Stomach (tissue), 9 donors: Measurements from ENCODE around the gene ADI1. TPM values are rescaled to one million over a fixed set of nuclear protein-coding genes. Genes with fewer than 3 reads are reported as not detected.
"Not testable (repeated sequence)": the region's sequence is repeated elsewhere in the genome, so short reads cannot be mapped to it uniquely, and the experiment has no call there.

Source experiments
- DNase-seq, 2 donors: peaks; one replicate each; pipeline versions ENCODE4 v3.0.0 to v3.0.0-alpha.2; 2013 to 2019
- H3K27ac ChIP-seq, 5 donors: fragments of 200-600 bp in 4 of 5; sonication (generic) in 4 of 5; one replicate each; pipeline ENCODE4 v1.5.1; 2013 to 2019; ENCODE audit warnings: mild to moderate bottlenecking in 1 of 5, moderate library complexity in 1 of 5
- H3K27me3 ChIP-seq, 3 donors: fragments of 200-600 bp; sonication (generic); one replicate each; pipeline ENCODE4 v1.5.1; 2017 to 2019; ENCODE audit warnings: mixed run types in 1 of 3
- H3K36me3 ChIP-seq, 4 donors: fragments of 200-600 bp; sonication (generic); 1 replicate in 3 of 4; 2 replicates in 1 of 4; pipeline ENCODE4 v1.5.1; 2016 to 2019
- H3K4me1 ChIP-seq, 4 donors: fragments of 200-600 bp; sonication (generic); one replicate each; pipeline ENCODE4 v1.5.1; 2016 to 2019
- H3K4me3 ChIP-seq, 4 donors: fragments of 200-600 bp; sonication (generic) in 3 of 4; one replicate each; pipeline ENCODE4 v1.5.1; 2016 to 2019; ENCODE audit warnings: mild to moderate bottlenecking in 1 of 4
- H3K9me3 ChIP-seq, 4 donors: fragments of 200-600 bp; sonication (generic); one replicate each; pipeline ENCODE4 v1.5.1; 2016 to 2019
- EP300 ChIP-seq: sonication (generic); formaldehyde crosslinking; IDR thresholded peaks from one replicate; pipeline ENCODE4 v1.6.1; 2017; ENCODE audit warnings: antibody characterized with exemption
- POLR2A ChIP-seq, 4 donors: fragments of 450-650 bp; IDR thresholded peaks; one replicate each; pipeline ENCODE4 v1.6.1; 2016; ENCODE audit warnings: antibody characterized with exemption in 4 of 4, control low read depth in 2 of 4, mild to moderate bottlenecking in 1 of 4, moderate library complexity in 1 of 4
- POLR2AphosphoS5 ChIP-seq, 3 donors: sonication (generic); formaldehyde crosslinking; IDR thresholded peaks; one replicate each; pipeline ENCODE4 v1.6.1; 2016; ENCODE audit warnings: antibody characterized with exemption in 3 of 3
- WGBS, 5 donors: extraction: QIAGEN DNeasy Blood & Tissue Kit in 3 of 5; methylation state at CpG; one replicate each; pipeline versions ENCODE4 v1.1.5 to v1.1.7; 2013 to 2018; 5-methylcytosine and 5-hydroxymethylcytosine counted together
- intact Hi-C: fragments of 100-400 bp; cut with DNase I; formaldehyde crosslinking; loops from one replicate; pipeline ENCODE4 v1.15.1; 2023; ENCODE audit warnings: low total_unique reads
- polyA plus RNA-seq, 3 donors: library from polyadenylated mRNA; stranded (reverse); fragments of 200-250 nt; gene quantifications; one replicate each; pipeline ENCODE4 v1.2.3, GENCODE V29; 2013
- total RNA-seq, 5 donors: library from RNA; depleted of rRNA; stranded (reverse); fragments of >200 nt; gene quantifications; one replicate each; pipeline versions ENCODE4 v1.1.0 to v1.2.3, GENCODE V29; 2014 to 2016
- TF ChIP-seq, protein P1 (sequence below), 7 experiments: fragments of 450-650 bp in 4 of 7; fragments of 200-600 bp in 3 of 7; sonication (generic) in 3 of 7; IDR thresholded peaks; one replicate each; pipeline ENCODE4 v1.5.1; 2016 to 2019; ENCODE audit warnings: antibody characterized with exemption in 7 of 7, control low read depth in 2 of 7, mild to moderate bottlenecking in 1 of 7
- donor health status: healthy with polysubstance abuse.
- donor health status: Bipolar disorder and iron deficiency.
- donor health status: healthy.

The ADI1 gene
- total and polyA plus RNA-seq, 8 donors: 25.1 to 124 (median 67.5) TPM

DNA sequence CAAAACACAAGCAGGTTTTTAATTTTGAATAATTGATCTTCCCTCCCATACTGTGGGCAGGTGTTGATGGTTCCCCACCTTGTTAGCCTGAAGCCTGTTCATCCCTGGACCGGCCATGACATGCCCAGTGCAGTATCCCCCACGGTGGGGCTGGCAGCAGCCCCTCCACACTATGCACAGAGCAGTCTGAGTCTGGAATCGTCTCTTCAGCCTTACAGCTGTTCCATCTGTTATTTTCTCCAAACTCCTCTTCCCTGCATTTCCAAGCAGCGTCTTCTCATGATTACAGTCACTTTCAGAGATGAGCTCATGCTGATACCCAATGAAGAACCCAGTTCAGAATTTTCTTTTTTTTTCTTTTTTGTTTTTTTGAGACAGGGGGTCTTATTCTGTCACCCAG lies 68.2 kb downstream of the ADI1 start:
- intact Hi-C loops: no loop called here
- no peak for DNase-seq
- peaks cover 16 to 95% (median 87%) of the 10 kb centered on the region in 4 donors for H3K36me3 ChIP-seq
- H3K4me1 ChIP-seq: peaks cover 0 to 15% (median 3%) of the 10 kb centered on the region in 4 donors
- TF ChIP-seq POLR2AphosphoS5 (IDR thresholded peaks at IDR 0.05) (no peak), POLR2A (IDR thresholded peaks at IDR 0.05) (no peak), EP300 (no peak)
- TF ChIP-seq, protein P1, sequence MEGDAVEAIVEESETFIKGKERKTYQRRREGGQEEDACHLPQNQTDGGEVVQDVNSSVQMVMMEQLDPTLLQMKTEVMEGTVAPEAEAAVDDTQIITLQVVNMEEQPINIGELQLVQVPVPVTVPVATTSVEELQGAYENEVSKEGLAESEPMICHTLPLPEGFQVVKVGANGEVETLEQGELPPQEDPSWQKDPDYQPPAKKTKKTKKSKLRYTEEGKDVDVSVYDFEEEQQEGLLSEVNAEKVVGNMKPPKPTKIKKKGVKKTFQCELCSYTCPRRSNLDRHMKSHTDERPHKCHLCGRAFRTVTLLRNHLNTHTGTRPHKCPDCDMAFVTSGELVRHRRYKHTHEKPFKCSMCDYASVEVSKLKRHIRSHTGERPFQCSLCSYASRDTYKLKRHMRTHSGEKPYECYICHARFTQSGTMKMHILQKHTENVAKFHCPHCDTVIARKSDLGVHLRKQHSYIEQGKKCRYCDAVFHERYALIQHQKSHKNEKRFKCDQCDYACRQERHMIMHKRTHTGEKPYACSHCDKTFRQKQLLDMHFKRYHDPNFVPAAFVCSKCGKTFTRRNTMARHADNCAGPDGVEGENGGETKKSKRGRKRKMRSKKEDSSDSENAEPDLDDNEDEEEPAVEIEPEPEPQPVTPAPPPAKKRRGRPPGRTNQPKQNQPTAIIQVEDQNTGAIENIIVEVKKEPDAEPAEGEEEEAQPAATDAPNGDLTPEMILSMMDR (IDR thresholded peaks at IDR 0.05): no peak
- H3K27me3 ChIP-seq: no peaks in the 10 kb centered on the region
- 86 to 96% (median 94%) methylated on average over 4 of the region's 4 CpGs for WGBS, 5 donors
- no peak overlapping the region for H3K27ac ChIP-seq
- H3K9me3 ChIP-seq: no peaks in the 10 kb centered on the region
- H3K4me3 ChIP-seq: no peak overlapping the region

DNA sequence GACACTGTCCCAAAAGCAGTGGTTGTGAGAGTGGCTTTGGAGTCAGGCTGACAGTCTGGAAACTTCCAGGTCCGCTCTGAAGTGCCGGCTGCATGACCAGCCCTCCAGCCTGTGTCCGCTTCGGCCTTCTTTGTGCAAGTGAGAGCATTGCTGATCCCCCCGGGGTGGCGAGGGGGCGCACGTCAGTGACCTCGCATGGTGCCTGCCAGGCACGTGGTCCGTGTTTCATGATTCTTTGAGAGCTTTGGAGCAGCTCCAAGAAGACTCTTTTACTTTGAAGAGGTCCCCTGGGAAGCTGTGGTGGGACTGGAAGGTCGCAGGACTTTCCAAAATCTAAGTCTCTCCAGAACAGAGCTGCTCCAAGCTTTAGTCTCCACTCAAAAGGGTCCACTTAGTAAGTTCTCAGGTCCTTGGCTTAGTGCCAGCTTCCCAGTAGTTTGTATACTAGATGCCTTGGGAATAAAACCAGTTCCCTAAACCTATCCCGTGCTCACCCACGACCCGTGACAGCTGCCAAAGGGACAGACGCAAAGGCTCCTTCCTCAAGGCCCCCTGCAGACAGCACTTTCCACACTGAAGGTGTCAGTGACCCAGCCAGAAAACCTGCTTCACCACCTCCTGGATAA lies 68.8 kb downstream of the ADI1 start:
- H3K27ac ChIP-seq: no peak overlapping the region
- no peak overlapping the region for H3K4me3 ChIP-seq
- peak; percentile 25 to 38 for DNase-seq
- H3K36me3 ChIP-seq: peaks cover 16 to 96% (median 89%) of the 10 kb centered on the region in 4 donors
- TF ChIP-seq POLR2AphosphoS5 (IDR thresholded peaks at IDR 0.05) (no peak), EP300 (no peak), POLR2A (IDR thresholded peaks at IDR 0.05) (no peak)
- TF ChIP-seq, protein P1 (IDR thresholded peaks at IDR 0.05): no peak
- intact Hi-C loops: no loop called here
- 66 to 82% (median 75%) methylated on average over 15 to 16 of the region's 16 CpGs for WGBS, 5 donors
- no peaks in the 10 kb centered on the region for H3K9me3 ChIP-seq
- no peaks in the 10 kb centered on the region for H3K27me3 ChIP-seq
- peaks cover 0 to 15% (median 3%) of the 10 kb centered on the region in 4 donors for H3K4me1 ChIP-seq

- H3K27me3 ChIP-seq: no peaks in the 10 kb centered on the region
- WGBS, 5 donors: 91 to 97% (median 94%) methylated on average over 11 of the region's 11 CpGs
- TF ChIP-seq EP300 (no peak), POLR2AphosphoS5 (IDR thresholded peaks at IDR 0.05) (no peak), POLR2A (IDR thresholded peaks at IDR 0.05) (no peak)
- TF ChIP-seq, protein P1 (IDR thresholded peaks at IDR 0.05): no peak
- DNase-seq: no peak
- intact Hi-C loops: no loop called here
- H3K9me3 ChIP-seq: no peaks in the 10 kb centered on the region
- H3K27ac ChIP-seq: no peak overlapping the region
- H3K4me1 ChIP-seq: peaks cover 0 to 15% (median 3%) of the 10 kb centered on the region in 4 donors
- peaks cover 21 to 100% (median 91%) of the 10 kb centered on the region in 4 donors for H3K36me3 ChIP-seq
- no peak overlapping the region for H3K4me3 ChIP-seq
These were observed 69.4 kb downstream of the ADI1 start for GRCh38 chr2:3449936-3450335.

DNA sequence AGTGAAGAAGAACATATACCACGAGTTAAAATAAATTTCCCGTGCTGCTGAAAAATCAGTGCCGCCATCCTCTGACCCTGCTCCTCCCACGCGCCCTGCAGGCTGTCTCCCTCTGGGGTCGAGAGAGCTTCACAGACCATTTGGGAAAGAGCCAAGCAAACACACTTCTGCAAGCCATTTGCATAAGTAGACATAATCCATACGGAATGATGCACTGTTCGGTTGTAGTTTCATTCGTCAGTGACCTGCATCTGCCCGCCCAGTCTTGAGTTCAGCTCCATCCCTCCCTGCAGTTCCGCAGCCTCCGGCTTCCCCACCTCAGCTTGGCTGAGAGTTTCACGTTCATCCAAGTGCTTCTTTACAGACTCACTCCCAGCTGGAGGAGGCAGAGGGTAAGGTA lies 70.2 kb downstream of the ADI1 start:
- DNase-seq: peak in 1 of 2 donors; percentile 75
- TF ChIP-seq, protein P1 (IDR thresholded peaks at IDR 0.05): no peak
- TF ChIP-seq POLR2AphosphoS5 (IDR thresholded peaks at IDR 0.05) (no peak), POLR2A (IDR thresholded peaks at IDR 0.05) (no peak), EP300 (no peak)
- H3K36me3 ChIP-seq: peaks cover 23 to 100% (median 93%) of the 10 kb centered on the region in 4 donors
- 76 to 79% (median 77%) methylated on average over 13 of the region's 13 CpGs for WGBS, 5 donors
- intact Hi-C loops: no loop called here
- no peak overlapping the region for H3K27ac ChIP-seq
- H3K4me3 ChIP-seq: no peak overlapping the region
- H3K27me3 ChIP-seq: no peaks in the 10 kb centered on the region
- peaks cover 0 to 15% (median 3%) of the 10 kb centered on the region in 4 donors for H3K4me1 ChIP-seq
- H3K9me3 ChIP-seq: no peaks in the 10 kb centered on the region

GRCh38 chr2:3448441-3448911 lies 70.9 kb downstream of the ADI1 start:
- WGBS, 5 donors: 76 to 89% (median 81%) methylated on average over 35 of the region's 35 CpGs
- H3K9me3 ChIP-seq, H3K27me3 ChIP-seq, intact Hi-C loops, H3K4me3 ChIP-seq: not testable (repeated sequence)
- Histone ChIP-seq H3K4me1 (peaks cover 0 to 12% (median 2%) of the 10 kb centered on the region in 4 donors), H3K36me3 (peaks cover 29 to 100% (median 93%) of the 10 kb centered on the region in 4 donors), H3K27ac (peak overlapping the region in 1 of 5 donors; percentile 24)
- DNase-seq: peak in 1 of 2 donors; percentile 59
